GM21723 (cell line): ENCODE data around the gene SUN5.

ENCODE experiments used
- ATAC-seq: cut with Tn5 transposase; IDR thresholded peaks from one replicate; pipeline ENCODE4 v1.9.1; 2021; ENCODE audit warnings: mild to moderate bottlenecking, moderate library complexity; ENCODE audit not compliant: unreplicated experiment

The SUN5 gene

GRCh38 chr20:33026779-33027759 lies 22.8 kb upstream of the SUN5 start:
- ATAC-seq, result no peak

- no peak for ATAC-seq
Observed at GRCh38 chr20:33026072-33026778, 22.0 kb upstream of the SUN5 start.

GRCh38 chr20:33025318-33025876 lies 21.2 kb upstream of the SUN5 start:
- ATAC-seq, result no peak

GRCh38 chr20:33024609-33025317 lies 20.5 kb upstream of the SUN5 start:
- no peak for ATAC-seq

GRCh38 chr20:33024243-33024560 lies 20.0 kb upstream of the SUN5 start:
- ATAC-seq, result no peak

- no peak for ATAC-seq
Observed at GRCh38 chr20:33023439-33024242, 19.4 kb upstream of the SUN5 start.

- ATAC-seq, result no peak
Observed at GRCh38 chr20:33022694-33023438, 18.6 kb upstream of the SUN5 start.

- ATAC-seq, result no peak
Observed at GRCh38 chr20:33022289-33022688, 18.1 kb upstream of the SUN5 start.

- ATAC-seq, result no peak
Observed at GRCh38 chr20:33021879-33022278, 17.6 kb upstream of the SUN5 start.

- no peak for ATAC-seq
Observed at GRCh38 chr20:33020278-33021161, 16.3 kb upstream of the SUN5 start.

- no peak for ATAC-seq
Observed at GRCh38 chr20:33019465-33020277, 15.4 kb upstream of the SUN5 start.

- ATAC-seq, result no peak
Observed at GRCh38 chr20:33018169-33018931, 14.1 kb upstream of the SUN5 start.

GRCh38 chr20:33017542-33017941 lies 13.3 kb upstream of the SUN5 start:
- no peak for ATAC-seq

GRCh38 chr20:33016581-33017109 lies 12.4 kb upstream of the SUN5 start:
- no peak for ATAC-seq

GRCh38 chr20:33015700-33016580 lies 11.7 kb upstream of the SUN5 start:
- ATAC-seq, result no peak

- ATAC-seq, result no peak
Observed at GRCh38 chr20:33015114-33015484, 10.9 kb upstream of the SUN5 start.
